HCT116 (cell line): Measurements from ENCODE around the gene SCAF8. TPM values are rescaled to one million over a fixed set of nuclear protein-coding genes. Genes with fewer than 3 reads are reported as not detected.

Experiments
- ATAC-seq: fragments of 200-7000 bp; cut with Tn5 transposase; 2 replicates; pipeline ENCODE4 v1.9.1; 2020; ENCODE audit warnings: mild to moderate bottlenecking, moderate library complexity
- BruUV-seq: library from RNA; stranded (reverse); fragments of 400-500 nt; replicated peaks from 2 replicates; lab custom pipeline; 2021; lab: Mats Ljungman, UMichigan
- CTCF ChIA-PET: fragments of 300-600 bp; sonication (Branson Sonifier 250); formaldehyde crosslinking; loops from one replicate; lab custom pipeline; 2021; ENCODE audit warnings: antibody characterized with exemption; lab: Charles Lee
- POLR2A ChIA-PET: fragments of 300-600, 350-600 bp; sonication (Branson Sonifier 250); formaldehyde crosslinking; loops from one replicate; lab custom pipeline; 2021; ENCODE audit warnings: antibody characterized with exemption; lab: Charles Lee
- RAD21 ChIA-PET, 2 experiments: fragments of 300-600 bp; sonication (Branson Sonifier 250); formaldehyde crosslinking; loops; one replicate each; lab custom pipeline; 2023; ENCODE audit warnings: low total read pairs in 2 of 2; ENCODE audit not compliant: uncharacterized antibody in 2 of 2, unreplicated experiment in 2 of 2, low non-redundant PET in 1 of 2; lab: Charles Lee
- DNase-seq: peaks from one replicate; pipeline ENCODE4 v3.0.0-alpha.2; 2010; ENCODE audit warnings: low read depth, low spot score
- H2AFZ ChIP-seq: fragments of 200-600 bp; shearing (Covaris generic), sonication (generic); 2 replicates; pipeline ENCODE4 v1.6.1; 2017; ENCODE audit warnings: low read depth, mixed run types, mixed read lengths, antibody characterized with exemption, low read length; ENCODE audit not compliant: poor library complexity, severe bottlenecking
- H3K27ac ChIP-seq: 2 replicates; pipeline ENCODE4 v1.5.1; 2012; ENCODE audit warnings: low read depth, low read length
- H3K27me3 ChIP-seq: fragments of 200-600 bp; sonication (generic); 2 replicates; pipeline ENCODE4 v1.6.1; 2016; ENCODE audit warnings: mixed run types, low read length, mixed read lengths; ENCODE audit not compliant: insufficient read depth
- H3K36me3 ChIP-seq, 2 experiments: fragments of 200-500 bp in 1 of 2; fragments of 200-600 bp in 1 of 2; sonication (Bioruptor generic) in 1 of 2; sonication (generic) in 1 of 2; 2 replicates each; pipeline versions ENCODE4 v1.5.1 to v1.6.1; 2014 to 2016; ENCODE audit warnings: low read length in 2 of 2, inconsistent platforms in 1 of 2, mixed read lengths in 1 of 2, mixed run types in 1 of 2; ENCODE audit not compliant: insufficient read depth in 2 of 2, control insufficient read depth in 1 of 2
- H3K4me1 ChIP-seq, 2 experiments: fragments of 200-600 bp in 1 of 2; sonication (generic) in 1 of 2; 2 replicates each; pipeline versions ENCODE4 v1.5.1 to v1.6.1; 2012 to 2017; ENCODE audit warnings: low read length in 2 of 2, inconsistent platforms in 1 of 2, mild to moderate bottlenecking in 1 of 2, mixed read lengths in 1 of 2, mixed run types in 1 of 2, moderate library complexity in 1 of 2; ENCODE audit not compliant: insufficient read depth in 2 of 2, control insufficient read depth in 1 of 2
- H3K4me2 ChIP-seq: fragments of 200-600 bp; sonication (generic); 2 replicates; pipeline ENCODE4 v1.6.1; 2017; ENCODE audit warnings: mixed run types, low read length, mixed read lengths
- H3K4me3 ChIP-seq, 2 experiments: fragments of 200-600 bp in 1 of 2; sonication (generic) in 1 of 2; replicated peaks in 1 of 2; 2 replicates each; pipeline ENCODE4 v1.5.1; 2011 to 2016; ENCODE audit warnings: low read length in 2 of 2, control low read depth in 1 of 2, low read depth in 1 of 2, mild to moderate bottlenecking in 1 of 2, mixed read lengths in 1 of 2, mixed run types in 1 of 2
- H3K79me2 ChIP-seq: fragments of 200-600 bp; sonication (generic); 2 replicates; pipeline ENCODE4 v1.6.1; 2017; ENCODE audit warnings: mild to moderate bottlenecking, mixed run types, low read length, moderate library complexity, mixed read lengths; ENCODE audit not compliant: insufficient read depth
- H3K9ac ChIP-seq: fragments of 200-600 bp; sonication (generic); 2 replicates; pipeline ENCODE4 v1.6.1; 2016; ENCODE audit warnings: low read length, mixed read lengths
- H3K9me2 ChIP-seq: fragments of 200-600 bp; sonication (generic), shearing (Covaris generic); 2 replicates; pipeline ENCODE4 v1.6.1; 2017; ENCODE audit warnings: mixed run types, mild to moderate bottlenecking, moderate library complexity; ENCODE audit not compliant: insufficient read depth
- H3K9me3 ChIP-seq, 2 experiments: fragments of 200-500 bp in 1 of 2; fragments of 200-600 bp in 1 of 2; sonication (Bioruptor generic) in 1 of 2; sonication (generic) in 1 of 2; 2 replicates each; pipeline ENCODE4 v1.6.1; 2014 to 2017; ENCODE audit warnings: low read length in 2 of 2, mixed read lengths in 2 of 2, inconsistent platforms in 1 of 2, low read depth in 1 of 2, mild to moderate bottlenecking in 1 of 2, mixed run types in 1 of 2, moderate library complexity in 1 of 2; ENCODE audit not compliant: control insufficient read depth in 1 of 2, insufficient read depth in 1 of 2
- H4K20me1 ChIP-seq: fragments of 200-600 bp; sonication (generic), shearing (Covaris generic); 2 replicates; pipeline ENCODE4 v1.6.1; 2017; ENCODE audit warnings: mixed run types, mild to moderate bottlenecking, moderate library complexity; ENCODE audit not compliant: insufficient read depth
- CBX3 ChIP-seq: IDR thresholded peaks from 2 replicates; pipeline ENCODE4 v1.6.1; 2012; ENCODE audit warnings: low read depth
- CEBPB ChIP-seq: IDR thresholded peaks from 2 replicates; pipeline ENCODE4 v1.6.1; 2012; ENCODE audit warnings: low read depth
- EGR1 ChIP-seq: IDR thresholded peaks from 2 replicates; pipeline ENCODE4 v1.6.1; 2012; ENCODE audit warnings: low read depth
- ELF1 ChIP-seq: IDR thresholded peaks from 2 replicates; pipeline ENCODE4 v1.6.1; 2012; ENCODE audit warnings: low read depth, borderline replicate concordance
- FOSL1 ChIP-seq: IDR thresholded peaks from 2 replicates; pipeline ENCODE4 v1.6.1; 2012; ENCODE audit warnings: low read depth
- JUND ChIP-seq: IDR thresholded peaks from 2 replicates; pipeline ENCODE4 v1.6.1; 2012
- POLR2AphosphoS5 ChIP-seq: IDR thresholded peaks from 2 replicates; pipeline ENCODE4 v1.6.1; 2011; ENCODE audit warnings: mild to moderate bottlenecking, low read depth, low read length, moderate library complexity
- RAD21 ChIP-seq: IDR thresholded peaks from 2 replicates; pipeline ENCODE4 v1.6.1; 2012; ENCODE audit warnings: low read depth, mild to moderate bottlenecking
- REST ChIP-seq: IDR thresholded peaks from 2 replicates; pipeline ENCODE4 v1.6.1; 2012; ENCODE audit warnings: low read depth
- SIN3A ChIP-seq: IDR thresholded peaks from 2 replicates; pipeline ENCODE4 v1.6.1; 2012; ENCODE audit warnings: low read depth
- SP1 ChIP-seq: IDR thresholded peaks from 2 replicates; pipeline ENCODE4 v1.6.1; 2012; ENCODE audit warnings: low read depth
- TCF7L2 ChIP-seq: IDR thresholded peaks from 2 replicates; pipeline ENCODE4 v1.7.0; 2011; ENCODE audit warnings: borderline replicate concordance, inconsistent platforms; ENCODE audit not compliant: insufficient read depth, insufficient read length; ENCODE audit errors: extremely low read depth
- YY1 ChIP-seq: IDR thresholded peaks from 2 replicates; pipeline ENCODE4 v1.6.1; 2011; ENCODE audit warnings: low read length, low read depth, moderate library complexity, mild to moderate bottlenecking; ENCODE audit not compliant: insufficient replicate concordance; ENCODE audit errors: extremely low read depth
- ZFX ChIP-seq: fragments of 450-650 bp; IDR thresholded peaks from 2 replicates; pipeline ENCODE4 v1.6.1; 2017
- ZNF274 ChIP-seq: fragments of 200-500 bp; sonication (Bioruptor generic); IDR thresholded peaks from 2 replicates; pipeline ENCODE4 v1.6.1; 2014; ENCODE audit warnings: mild to moderate bottlenecking, low read depth, low read length, inconsistent platforms
- intact Hi-C: fragments of 100-400 bp; cut with micrococcal nuclease; formaldehyde crosslinking; loops from 2 replicates; pipeline ENCODE4 v1.10.0; 2022
- total RNA-seq: library from RNA; stranded (reverse); gene quantifications from one replicate; pipeline ENCODE4 v1.2.1, GENCODE V29; 2021; ENCODE audit not compliant: unreplicated experiment
- TF ChIP-seq, protein P1 (sequence below): IDR thresholded peaks from 2 replicates; pipeline ENCODE4 v1.6.1; 2011; ENCODE audit warnings: mild to moderate bottlenecking, low read length, moderate library complexity; ENCODE audit not compliant: insufficient replicate concordance; ENCODE audit errors: extremely low read depth
- TF ChIP-seq, protein P2 (sequence below): IDR thresholded peaks from 2 replicates; pipeline ENCODE4 v1.6.1; 2012

Gene SCAF8
- total RNA-seq, 1 experiment from 2014 or later = 34.6 TPM

DNA sequence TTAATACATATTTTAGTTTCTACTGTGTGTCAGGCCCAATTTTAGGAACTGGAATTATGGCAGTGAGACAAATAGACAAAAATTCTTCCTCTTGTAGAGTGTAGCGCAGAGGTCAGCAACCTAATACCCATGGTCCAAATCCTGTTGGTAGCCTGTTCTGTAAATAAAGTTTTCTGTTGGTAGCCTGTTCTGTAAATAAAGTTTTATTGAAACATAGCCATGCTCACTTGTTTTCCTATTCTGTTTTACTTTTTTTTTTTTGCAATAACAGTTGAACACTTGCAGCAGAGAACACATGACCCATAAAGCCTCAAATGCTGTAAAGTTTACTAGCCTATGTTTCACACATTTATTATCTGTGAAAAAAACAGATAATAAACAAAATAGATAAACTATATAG is 87.9 kb downstream of the SCAF8 start (continued):
- no peak for TF ChIP-seq YY1

GRCh38 chr6:154821638-154822037 is 88.4 kb downstream of the SCAF8 start:
- Histone ChIP-seq H3K27ac (no peak overlapping the region), H3K9me3 (no peaks in the 10 kb centered on the region), H4K20me1 (no peaks in the 10 kb centered on the region), H3K9ac (no peak overlapping the region), H3K36me3 (peaks cover 27 to 28% of the 10 kb centered on the region in 2 experiments), H3K4me1 (no peaks in the 10 kb centered on the region), H2AFZ (no peak overlapping the region), H3K4me2 (no peak overlapping the region), H3K9me2 (no peaks in the 10 kb centered on the region), H3K27me3 (no peaks in the 10 kb centered on the region), H3K4me3 (no peak overlapping the region), H3K79me2 (peaks cover 14% of the 10 kb centered on the region)
- CTCF ChIA-PET = no interaction called here
- RAD21 ChIA-PET = no interaction called here
- DNase-seq (no peak), ATAC-seq (no peak)
- POLR2A ChIA-PET = no interaction called here
- no peak for TF ChIP-seq CEBPB
- no peak for TF ChIP-seq REST
- TF ChIP-seq, protein P1, sequence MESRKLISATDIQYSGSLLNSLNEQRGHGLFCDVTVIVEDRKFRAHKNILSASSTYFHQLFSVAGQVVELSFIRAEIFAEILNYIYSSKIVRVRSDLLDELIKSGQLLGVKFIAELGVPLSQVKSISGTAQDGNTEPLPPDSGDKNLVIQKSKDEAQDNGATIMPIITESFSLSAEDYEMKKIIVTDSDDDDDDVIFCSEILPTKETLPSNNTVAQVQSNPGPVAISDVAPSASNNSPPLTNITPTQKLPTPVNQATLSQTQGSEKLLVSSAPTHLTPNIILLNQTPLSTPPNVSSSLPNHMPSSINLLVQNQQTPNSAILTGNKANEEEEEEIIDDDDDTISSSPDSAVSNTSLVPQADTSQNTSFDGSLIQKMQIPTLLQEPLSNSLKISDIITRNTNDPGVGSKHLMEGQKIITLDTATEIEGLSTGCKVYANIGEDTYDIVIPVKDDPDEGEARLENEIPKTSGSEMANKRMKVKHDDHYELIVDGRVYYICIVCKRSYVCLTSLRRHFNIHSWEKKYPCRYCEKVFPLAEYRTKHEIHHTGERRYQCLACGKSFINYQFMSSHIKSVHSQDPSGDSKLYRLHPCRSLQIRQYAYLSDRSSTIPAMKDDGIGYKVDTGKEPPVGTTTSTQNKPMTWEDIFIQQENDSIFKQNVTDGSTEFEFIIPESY = no peak
- TF ChIP-seq ZNF274 = no peak
- no peak for TF ChIP-seq YY1
- TF ChIP-seq RAD21 = no peak
- TF ChIP-seq ELF1 = no peak
- TF ChIP-seq, protein P2, sequence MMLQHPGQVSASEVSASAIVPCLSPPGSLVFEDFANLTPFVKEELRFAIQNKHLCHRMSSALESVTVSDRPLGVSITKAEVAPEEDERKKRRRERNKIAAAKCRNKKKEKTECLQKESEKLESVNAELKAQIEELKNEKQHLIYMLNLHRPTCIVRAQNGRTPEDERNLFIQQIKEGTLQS = no peak
- TF ChIP-seq SP1 = no peak
- TF ChIP-seq JUND = no peak
- no peak for TF ChIP-seq CBX3
- no peak for TF ChIP-seq ZFX
- TF ChIP-seq POLR2AphosphoS5 = no peak
- TF ChIP-seq TCF7L2 = no peak
- no peak for TF ChIP-seq SIN3A
- TF ChIP-seq EGR1 = no peak
- TF ChIP-seq FOSL1 = no peak
- BruUV-seq = no TSS peak
- intact Hi-C loops = no loop called here
